WERI-Rb-1 (cell line): ENCODE data around the gene TOM1L2.
"Not testable (repeated sequence)": the region's sequence is repeated elsewhere in the genome, so short reads cannot be mapped to it uniquely, and the experiment has no call there.

Experiments used
- DNase-seq: peaks from one replicate; pipeline ENCODE4 v3.0.0-alpha.2; 2020
- H3K27ac ChIP-seq: fragments of 250-450 bp; sonication (Bioruptor Pico); 2 replicates; pipeline ENCODE4 v1.5.1; 2020; ENCODE audit warnings: mild to moderate bottlenecking, moderate library complexity
- H3K27me3 ChIP-seq: fragments of 250-450 bp; sonication (Bioruptor Pico); 2 replicates; pipeline ENCODE4 v1.5.1; 2021; ENCODE audit warnings: mild to moderate bottlenecking, low read depth, moderate library complexity; ENCODE audit not compliant: insufficient read depth, severe bottlenecking
- H3K36me3 ChIP-seq: fragments of 250-450 bp; sonication (Bioruptor Pico); 2 replicates; pipeline ENCODE4 v1.5.1; 2020; ENCODE audit warnings: mild to moderate bottlenecking, moderate library complexity
- H3K4me3 ChIP-seq: 2 replicates; pipeline ENCODE4 v1.5.1; 2011; ENCODE audit warnings: low read depth, mild to moderate bottlenecking, control low read depth, low read length
- H3K9me3 ChIP-seq: fragments of 250-450 bp; sonication (Bioruptor Pico); 2 replicates; pipeline ENCODE4 v1.5.1; 2021; ENCODE audit warnings: mild to moderate bottlenecking, moderate library complexity; ENCODE audit not compliant: severe bottlenecking
- TF ChIP-seq, protein P1 (sequence below): IDR thresholded peaks from 2 replicates; pipeline ENCODE4 v1.5.1; 2011; ENCODE audit warnings: low read depth, mild to moderate bottlenecking, control low read depth, inconsistent platforms, low read length

The TOM1L2 gene

DNA sequence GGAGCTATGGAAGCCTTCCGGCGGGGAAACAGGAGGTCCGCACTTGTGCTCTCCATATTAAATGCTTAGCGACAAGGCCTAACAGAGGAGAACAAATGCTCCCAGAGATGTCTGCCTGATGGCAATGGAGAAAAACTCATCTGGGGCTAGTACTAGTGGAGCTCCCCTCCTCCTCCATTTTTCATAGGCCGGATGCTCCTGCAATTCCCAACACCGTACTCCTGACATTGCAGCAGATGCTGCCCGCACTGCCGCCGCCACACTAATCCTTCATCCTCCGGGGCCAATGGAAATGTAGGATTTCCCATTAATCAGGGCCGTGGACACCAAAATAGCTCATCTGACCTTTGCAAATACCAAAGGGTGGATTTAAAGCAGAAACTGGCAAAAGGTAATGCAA is 27.5 kb downstream of the TOM1L2 start:
- Histone ChIP-seq H3K27me3 (no peaks in the 10 kb centered on the region), H3K9me3 (no peaks in the 10 kb centered on the region), H3K4me3 (no peak overlapping the region), H3K27ac (peak overlapping the region; percentile 47), H3K36me3 (no peaks in the 10 kb centered on the region)
- TF ChIP-seq, protein P1, sequence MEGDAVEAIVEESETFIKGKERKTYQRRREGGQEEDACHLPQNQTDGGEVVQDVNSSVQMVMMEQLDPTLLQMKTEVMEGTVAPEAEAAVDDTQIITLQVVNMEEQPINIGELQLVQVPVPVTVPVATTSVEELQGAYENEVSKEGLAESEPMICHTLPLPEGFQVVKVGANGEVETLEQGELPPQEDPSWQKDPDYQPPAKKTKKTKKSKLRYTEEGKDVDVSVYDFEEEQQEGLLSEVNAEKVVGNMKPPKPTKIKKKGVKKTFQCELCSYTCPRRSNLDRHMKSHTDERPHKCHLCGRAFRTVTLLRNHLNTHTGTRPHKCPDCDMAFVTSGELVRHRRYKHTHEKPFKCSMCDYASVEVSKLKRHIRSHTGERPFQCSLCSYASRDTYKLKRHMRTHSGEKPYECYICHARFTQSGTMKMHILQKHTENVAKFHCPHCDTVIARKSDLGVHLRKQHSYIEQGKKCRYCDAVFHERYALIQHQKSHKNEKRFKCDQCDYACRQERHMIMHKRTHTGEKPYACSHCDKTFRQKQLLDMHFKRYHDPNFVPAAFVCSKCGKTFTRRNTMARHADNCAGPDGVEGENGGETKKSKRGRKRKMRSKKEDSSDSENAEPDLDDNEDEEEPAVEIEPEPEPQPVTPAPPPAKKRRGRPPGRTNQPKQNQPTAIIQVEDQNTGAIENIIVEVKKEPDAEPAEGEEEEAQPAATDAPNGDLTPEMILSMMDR: no peak
- peak; percentile 54 for DNase-seq

DNA sequence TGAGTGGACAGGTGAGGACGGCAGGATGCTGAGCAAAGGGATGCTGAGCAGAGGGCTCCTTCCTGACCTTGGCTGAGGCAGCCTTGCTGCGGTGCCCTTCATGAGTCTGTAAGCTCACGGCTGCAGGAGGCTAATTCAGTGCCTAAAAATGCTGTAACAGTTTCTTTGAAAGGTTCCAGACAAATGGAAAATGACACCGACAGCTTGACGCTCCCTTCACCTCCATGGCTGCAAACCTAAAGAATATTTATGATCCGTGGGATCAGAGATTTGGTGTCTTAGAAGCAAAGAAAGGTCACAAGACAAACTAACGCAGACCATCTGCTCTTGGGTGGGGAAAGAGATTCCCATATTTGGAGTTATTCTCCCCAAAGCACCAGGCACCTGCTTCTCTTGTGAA is 28.0 kb downstream of the TOM1L2 start:
- H3K27me3 ChIP-seq: no peaks in the 10 kb centered on the region
- H3K9me3 ChIP-seq: no peaks in the 10 kb centered on the region
- TF ChIP-seq, protein P1: no peak
- no peaks in the 10 kb centered on the region for H3K36me3 ChIP-seq
- no peak for DNase-seq
- H3K27ac ChIP-seq: peak overlapping the region; percentile 47
- H3K4me3 ChIP-seq: no peak overlapping the region

DNA sequence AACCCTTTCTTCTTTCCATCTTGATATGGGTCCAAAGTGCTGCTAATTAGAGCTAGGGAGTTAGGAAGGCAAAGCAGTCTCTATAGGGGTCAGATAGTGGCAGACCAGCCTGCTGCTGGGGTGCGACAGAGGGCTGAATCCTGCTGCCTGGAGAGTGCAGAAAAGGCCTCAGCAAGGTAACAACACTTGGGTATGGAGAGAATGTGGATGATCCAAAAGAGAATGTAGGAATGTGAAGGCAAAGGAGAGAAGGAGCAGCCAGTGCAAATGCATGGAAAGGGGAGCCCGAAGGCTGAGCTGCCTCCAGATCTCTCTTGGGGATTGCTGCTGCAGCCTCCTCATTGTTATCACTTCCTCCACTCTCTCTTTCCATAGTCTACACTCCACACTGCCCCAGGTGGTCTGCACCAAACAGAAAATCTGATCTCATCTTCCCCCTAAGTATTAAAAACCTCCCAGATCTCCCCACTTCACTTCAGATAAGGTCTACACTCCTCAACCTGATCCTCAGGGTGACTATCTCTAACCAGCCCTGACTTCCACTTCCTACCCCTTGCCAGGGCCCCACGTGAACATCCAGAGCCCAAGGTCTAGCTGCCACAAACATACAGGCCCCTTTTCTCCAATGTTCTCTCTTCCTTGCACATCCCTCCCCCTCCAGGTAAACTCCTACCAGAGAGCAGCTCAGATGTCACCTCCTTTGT is 28.8 kb downstream of the TOM1L2 start:
- no peak overlapping the region for H3K4me3 ChIP-seq
- DNase-seq: no peak
- TF ChIP-seq, protein P1: no peak
- no peaks in the 10 kb centered on the region for H3K36me3 ChIP-seq
- H3K27me3 ChIP-seq: no peaks in the 10 kb centered on the region
- H3K27ac ChIP-seq: no peak overlapping the region
- H3K9me3 ChIP-seq: no peaks in the 10 kb centered on the region

DNA sequence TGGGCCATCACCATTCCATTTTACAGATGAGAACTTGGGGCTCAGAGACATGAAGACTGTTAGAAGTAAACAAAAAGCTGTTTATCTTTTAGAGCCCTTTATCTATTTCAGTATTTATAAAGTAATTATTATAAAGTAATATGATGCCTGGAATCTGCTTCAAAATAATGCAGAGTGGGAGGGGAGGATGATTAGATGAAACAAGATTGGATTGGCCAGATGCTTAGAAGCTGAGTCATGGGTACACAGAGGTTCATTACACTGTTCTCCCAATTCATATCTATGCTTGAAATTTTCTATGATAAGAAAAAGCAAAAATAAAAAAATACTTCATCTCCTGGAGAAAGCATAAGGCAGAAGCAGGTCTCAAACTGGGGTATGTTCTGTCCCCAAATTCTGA is 29.4 kb downstream of the TOM1L2 start:
- DNase-seq: no peak
- TF ChIP-seq, protein P1: no peak
- no peak overlapping the region for H3K27ac ChIP-seq
- no peak overlapping the region for H3K4me3 ChIP-seq
- no peaks in the 10 kb centered on the region for H3K36me3 ChIP-seq
- H3K9me3 ChIP-seq: no peaks in the 10 kb centered on the region
- H3K27me3 ChIP-seq: no peaks in the 10 kb centered on the region

DNA sequence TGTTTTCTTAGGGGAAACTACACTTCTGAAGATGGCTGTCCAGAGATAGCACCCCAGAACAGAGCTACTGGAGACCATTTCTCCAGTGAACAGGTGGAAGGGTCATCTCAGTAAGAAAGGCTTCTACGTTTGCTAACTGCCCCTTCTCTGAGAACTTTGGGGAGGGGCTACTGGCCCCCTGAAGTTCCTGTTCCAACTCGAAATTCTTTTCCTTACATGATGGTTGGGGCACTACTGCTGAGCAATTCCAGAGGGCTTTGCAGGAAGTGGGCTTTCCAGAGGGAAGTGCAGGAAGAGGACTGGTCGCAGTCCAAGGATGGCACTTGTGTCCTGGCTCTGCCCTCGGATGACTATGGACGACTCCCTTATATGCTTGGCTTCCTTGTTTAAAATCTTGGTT is 31.2 kb downstream of the TOM1L2 start:
- Histone ChIP-seq H3K4me3 (no peak overlapping the region), H3K27ac (no peak overlapping the region), H3K27me3 (no peaks in the 10 kb centered on the region), H3K36me3 (no peaks in the 10 kb centered on the region), H3K9me3 (no peaks in the 10 kb centered on the region)
- TF ChIP-seq, protein P1: no peak
- DNase-seq: no peak

DNA sequence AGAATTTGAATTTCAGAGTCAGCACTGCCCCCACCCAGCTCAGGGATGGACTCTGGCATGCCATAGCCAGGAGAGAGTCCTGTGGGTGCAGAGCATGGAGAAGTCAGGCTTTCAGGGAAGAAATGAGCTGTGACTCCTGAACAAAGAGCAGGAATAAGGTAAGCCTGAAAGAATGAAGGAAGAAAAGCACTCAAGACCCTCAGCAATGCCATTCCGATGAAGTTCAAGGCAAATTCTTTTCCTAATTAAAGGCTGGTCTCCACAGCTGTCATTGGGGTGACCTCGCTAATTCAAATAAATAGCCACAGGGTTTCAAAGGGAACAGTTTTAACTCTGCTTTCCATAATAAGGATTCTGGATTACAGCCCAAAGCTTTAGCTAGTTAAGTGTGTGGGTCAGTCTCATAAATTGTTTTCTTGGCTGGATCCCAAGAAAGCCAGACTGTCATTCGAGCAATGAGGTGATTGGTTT is 31.7 kb downstream of the TOM1L2 start:
- TF ChIP-seq, protein P1: no peak
- H3K27ac ChIP-seq: no peak overlapping the region
- H3K4me3 ChIP-seq: no peak overlapping the region
- no peaks in the 10 kb centered on the region for H3K27me3 ChIP-seq
- H3K36me3 ChIP-seq: no peaks in the 10 kb centered on the region
- DNase-seq: no peak
- H3K9me3 ChIP-seq: no peaks in the 10 kb centered on the region

DNA sequence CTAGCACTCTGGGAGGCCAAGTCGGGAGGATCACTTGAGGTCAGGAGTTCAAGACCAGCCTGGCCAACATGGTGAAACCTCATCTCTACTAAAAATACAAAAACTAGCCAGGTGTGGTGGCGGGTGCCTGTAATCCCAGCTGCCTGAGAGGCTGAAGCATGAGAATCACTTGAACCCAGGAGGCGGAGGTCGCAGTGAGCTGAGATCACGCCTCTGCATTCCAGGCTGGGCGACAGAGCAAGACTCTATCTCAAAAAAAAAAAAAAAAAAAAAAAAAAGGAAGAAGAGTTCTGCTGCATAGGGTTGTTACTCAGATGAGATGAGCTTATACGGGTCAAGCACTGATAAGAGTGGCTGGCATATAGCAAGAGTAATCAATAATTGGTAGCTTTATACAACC is 32.3 kb downstream of the TOM1L2 start:
- H3K27ac ChIP-seq, H3K4me3 ChIP-seq, H3K27me3 ChIP-seq, DNase-seq, H3K36me3 ChIP-seq, H3K9me3 ChIP-seq: not testable (repeated sequence)
